Measurements from ENCODE around the gene TSPAN1.

DNA sequence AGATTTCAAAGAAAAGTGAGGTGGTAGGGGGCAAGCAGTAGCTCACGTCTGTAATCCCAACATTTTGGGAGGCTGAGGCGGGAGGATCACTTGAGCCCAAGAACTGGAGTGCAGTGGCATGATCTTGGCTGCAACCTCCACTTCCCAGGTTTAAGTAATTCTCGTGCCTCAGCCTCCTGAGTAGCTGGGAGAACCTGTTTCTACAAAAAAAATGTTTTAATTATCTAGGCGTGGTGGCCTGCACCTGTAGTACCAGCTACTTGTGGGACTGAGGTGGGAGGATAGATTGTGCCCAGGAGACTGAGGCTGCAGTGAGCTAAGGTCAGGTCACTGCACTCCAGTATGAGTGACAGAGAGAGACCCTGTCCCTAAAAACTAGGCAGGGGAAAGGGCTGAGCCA is 2.6 kb upstream of the TSPAN1 start:
- TF ChIP-seq POLR2A (IDR thresholded peaks at IDR 0.05; ENCODE audit: low read length): no peak
- no peak for TF ChIP-seq GATA1 (IDR thresholded peaks at IDR 0.05; ENCODE audit: low read depth, low read length)

All from erythroblast (primary cell).